WTC11 (cell line): ENCODE data around the gene FCHSD1. TPM values are rescaled to one million over a fixed set of nuclear protein-coding genes. Genes with fewer than 3 reads are reported as not detected.

Experiments
- ATAC-seq: fragments of 200-7000 bp; cut with Tn5 transposase; 2 replicates; pipeline ENCODE4 v1.10.0; 2021; ENCODE audit warnings: mild to moderate bottlenecking, moderate library complexity
- CTCF ChIA-PET: fragments of 300-600 bp; sonication (Branson Sonifier 250); formaldehyde crosslinking; loops from one replicate; lab custom pipeline; 2021; ENCODE audit warnings: antibody characterized with exemption; lab: Charles Lee
- POLR2A ChIA-PET: fragments of 350-600 bp; sonication (Branson Sonifier 250); formaldehyde crosslinking; loops from one replicate; lab custom pipeline; 2021; ENCODE audit warnings: antibody characterized with exemption; lab: Charles Lee
- DNase-seq: peaks from one replicate; pipeline ENCODE4 v3.0.0; 2021; ENCODE audit warnings: low spot score
- H3K27ac Mint-ChIP-seq: 2 replicates; pipeline ENCODE4 v1.8.0; 2021; ENCODE audit warnings: mixed read lengths
- H3K27me3 Mint-ChIP-seq: 2 replicates; pipeline ENCODE4 v1.8.0; 2021; ENCODE audit warnings: low read depth, mild to moderate bottlenecking, moderate library complexity, mixed read lengths
- H3K36me3 Mint-ChIP-seq: 2 replicates; pipeline ENCODE4 v1.8.0; 2021; ENCODE audit warnings: mixed read lengths
- H3K4me1 Mint-ChIP-seq: 2 replicates; pipeline ENCODE4 v1.8.0; 2022; ENCODE audit warnings: mixed read lengths
- H3K4me3 Mint-ChIP-seq: 2 replicates; pipeline ENCODE4 v1.8.0; 2021; ENCODE audit warnings: mild to moderate bottlenecking, moderate library complexity, mixed read lengths
- H3K9me3 Mint-ChIP-seq: 2 replicates; pipeline ENCODE4 v1.8.0; 2021; ENCODE audit warnings: mixed read lengths
- AFF4 ChIP-seq: sonication (generic); formaldehyde crosslinking; IDR thresholded peaks from 2 replicates; pipeline ENCODE4 v1.8.1; 2023; ENCODE audit warnings: mild to moderate bottlenecking, missing genetic modification reagents, borderline replicate concordance
- ATF2 ChIP-seq: sonication (generic); formaldehyde crosslinking; IDR thresholded peaks from 2 replicates; pipeline ENCODE4 v1.8.1; 2022; ENCODE audit warnings: low read depth, missing genetic modification reagents, borderline replicate concordance
- ATF6 ChIP-seq: sonication (generic); formaldehyde crosslinking; IDR thresholded peaks from 2 replicates; pipeline ENCODE4 v1.8.1; 2023; ENCODE audit warnings: mild to moderate bottlenecking, missing genetic modification reagents
- E2F5 ChIP-seq: sonication (generic); formaldehyde crosslinking; IDR thresholded peaks from 2 replicates; pipeline ENCODE4 v1.8.1; 2022; ENCODE audit warnings: mild to moderate bottlenecking, moderate library complexity, missing genetic modification reagents
- ELF4 ChIP-seq: sonication (generic); formaldehyde crosslinking; IDR thresholded peaks from 2 replicates; pipeline ENCODE4 v1.8.1; 2022; ENCODE audit warnings: low read depth, mild to moderate bottlenecking, moderate library complexity, missing genetic modification reagents
- EMX1 ChIP-seq: fragments of 250-450 bp; sonication (Bioruptor Pico); IDR thresholded peaks from 2 replicates; pipeline ENCODE4 v1.8.0; 2021; ENCODE audit warnings: mild to moderate bottlenecking
- GABPB1 ChIP-seq: sonication (generic); formaldehyde crosslinking; IDR thresholded peaks from 2 replicates; pipeline ENCODE4 v1.8.1; 2023; ENCODE audit warnings: mild to moderate bottlenecking, missing genetic modification reagents
- HMGXB4 ChIP-seq: sonication (generic); formaldehyde crosslinking; IDR thresholded peaks from 2 replicates; pipeline ENCODE4 v1.8.1; 2023; ENCODE audit warnings: mild to moderate bottlenecking, moderate library complexity, missing genetic modification reagents
- MAX ChIP-seq: sonication (generic); formaldehyde crosslinking; IDR thresholded peaks from 2 replicates; pipeline ENCODE4 v1.8.0; 2022; ENCODE audit warnings: mild to moderate bottlenecking, missing genetic modification reagents
- NR1H2 ChIP-seq: sonication (generic); formaldehyde crosslinking; IDR thresholded peaks from 2 replicates; pipeline ENCODE4 v1.9.0; 2021; ENCODE audit warnings: mild to moderate bottlenecking, moderate library complexity, missing genetic modification reagents
- NR2C2 ChIP-seq: sonication (generic); formaldehyde crosslinking; IDR thresholded peaks from 2 replicates; pipeline ENCODE4 v1.8.0; 2022; ENCODE audit warnings: mild to moderate bottlenecking, missing genetic modification reagents
- PREB ChIP-seq: sonication (generic); formaldehyde crosslinking; IDR thresholded peaks from 2 replicates; pipeline ENCODE4 v1.8.1; 2022; ENCODE audit warnings: mild to moderate bottlenecking, missing genetic modification reagents, moderate library complexity, borderline replicate concordance
- PRRX2 ChIP-seq: fragments of 250-450 bp; sonication (Bioruptor Pico); IDR thresholded peaks from 2 replicates; pipeline ENCODE4 v1.8.0; 2021; ENCODE audit warnings: mild to moderate bottlenecking
- TP53 ChIP-seq: sonication (generic); formaldehyde crosslinking; IDR thresholded peaks from 2 replicates; pipeline ENCODE4 v1.8.1; 2023; ENCODE audit warnings: mild to moderate bottlenecking, missing genetic modification reagents
- ZBTB43 ChIP-seq: sonication (generic); formaldehyde crosslinking; IDR thresholded peaks from 2 replicates; pipeline ENCODE4 v1.8.1; 2023; ENCODE audit warnings: mild to moderate bottlenecking, missing genetic modification reagents
- ZNF121 ChIP-seq: sonication (generic); formaldehyde crosslinking; IDR thresholded peaks from 2 replicates; pipeline ENCODE4 v1.8.0; 2023; ENCODE audit warnings: missing genetic modification reagents
- ZNF263 ChIP-seq: sonication (generic); formaldehyde crosslinking; IDR thresholded peaks from 2 replicates; pipeline ENCODE4 v1.8.1; 2022; ENCODE audit warnings: low read depth, mild to moderate bottlenecking, moderate library complexity, missing genetic modification reagents
- ZNF317 ChIP-seq: sonication (generic); formaldehyde crosslinking; IDR thresholded peaks from 2 replicates; pipeline ENCODE4 v1.8.1; 2023; ENCODE audit warnings: low read depth, mild to moderate bottlenecking, moderate library complexity, missing genetic modification reagents, borderline replicate concordance
- ZNF425 ChIP-seq: fragments of 250-450 bp; sonication (Bioruptor Pico); conservative IDR thresholded peaks from 2 replicates; pipeline ENCODE4 v1.9.0; 2021; ENCODE audit warnings: mild to moderate bottlenecking
- total RNA-seq: library from RNA; stranded (reverse); gene quantifications from 3 replicates; pipeline ENCODE4 v1.2.3, GENCODE V29; 2021

Gene FCHSD1
- total RNA-seq, 1 experiment from 2014 or later, result 50.3 TPM

- no peak for TF ChIP-seq HMGXB4 (CRISPR knock-in tag)
- no peak for TF ChIP-seq ELF4 (CRISPR knock-in tag)
- TF ChIP-seq ZNF317 (CRISPR knock-in tag), result no peak
- TF ChIP-seq NR2C2 (CRISPR knock-in tag), result no peak
- no peak for TF ChIP-seq MAX (CRISPR knock-in tag)
- TF ChIP-seq ZNF121 (CRISPR knock-in tag), result no peak
- no peak for TF ChIP-seq PREB (CRISPR knock-in tag)
- no peak for TF ChIP-seq PRRX2 (CRISPR knock-in tag)
- TF ChIP-seq ATF6 (CRISPR knock-in tag), result no peak
- TF ChIP-seq NR1H2 (CRISPR knock-in tag), result no peak
Measured at GRCh38 chr5:141602606-141603005, 48.6 kb downstream of the FCHSD1 start (continued).

GRCh38 chr5:141598391-141599345 lies 52.5 kb downstream of the FCHSD1 start:
- H3K27me3 Mint-ChIP-seq, result no peaks in the 10 kb centered on the region
- ATAC-seq (no peak), DNase-seq (no peak)
- CTCF ChIA-PET, result interaction anchor here (0.7 to 3.4 kb wide), 3 partner anchors 21 to 104 kb away, joined by 3 to 24 read pairs (median 9); partner anchors contain the start of gene DIAPH1
- H3K4me1 Mint-ChIP-seq, result no peaks in the 10 kb centered on the region
- no peaks in the 10 kb centered on the region for H3K36me3 Mint-ChIP-seq
- H3K27ac Mint-ChIP-seq, result no peak overlapping the region
- no peaks in the 10 kb centered on the region for H3K9me3 Mint-ChIP-seq
- POLR2A ChIA-PET, result no interaction called here
- no peak overlapping the region for H3K4me3 Mint-ChIP-seq
- no peak for TF ChIP-seq TP53 (CRISPR knock-in tag)
- TF ChIP-seq ZBTB43, result no peak
- no peak for TF ChIP-seq ZNF263
- no peak for TF ChIP-seq EMX1 (CRISPR knock-in tag)
- TF ChIP-seq ZNF425 (CRISPR knock-in tag), result no peak
- no peak for TF ChIP-seq ATF2 (CRISPR knock-in tag)
- no peak for TF ChIP-seq GABPB1 (CRISPR knock-in tag)
- TF ChIP-seq E2F5 (CRISPR knock-in tag), result no peak
- TF ChIP-seq AFF4, result no peak
